ENCODE measurements around the gene NMNAT2. TPM values are rescaled to one million over a fixed set of nuclear protein-coding genes. Genes with fewer than 3 reads are reported as not detected.

The NMNAT2 gene
- total and polyA plus RNA-seq, 12 donors: 0.35 to 6.1 (median 2.9) TPM

GRCh38 chr1:183444243-183444642, 26.1 kb upstream of the NMNAT2 start:
- no peak for DNase-seq
- H3K4me3 ChIP-seq: no peak overlapping the region
- no peaks in the 10 kb centered on the region for H3K36me3 ChIP-seq (replicated peaks in 1 of 2)
- no peaks in the 10 kb centered on the region for H3K4me1 ChIP-seq (replicated peaks in 1 of 2)
- WGBS, 4 donors: 49 to 63% (median 55%) methylated on average over 3 of the region's 3 CpGs
- intact Hi-C loops (cut with DNase I): no loop called here
- H3K9me3 ChIP-seq (replicated peaks in 1 of 3): no peaks in the 10 kb centered on the region
- no peak overlapping the region for H3K27ac ChIP-seq
- no peak for TF ChIP-seq POLR2A (IDR thresholded peaks at IDR 0.05)
- TF ChIP-seq, protein P1, sequence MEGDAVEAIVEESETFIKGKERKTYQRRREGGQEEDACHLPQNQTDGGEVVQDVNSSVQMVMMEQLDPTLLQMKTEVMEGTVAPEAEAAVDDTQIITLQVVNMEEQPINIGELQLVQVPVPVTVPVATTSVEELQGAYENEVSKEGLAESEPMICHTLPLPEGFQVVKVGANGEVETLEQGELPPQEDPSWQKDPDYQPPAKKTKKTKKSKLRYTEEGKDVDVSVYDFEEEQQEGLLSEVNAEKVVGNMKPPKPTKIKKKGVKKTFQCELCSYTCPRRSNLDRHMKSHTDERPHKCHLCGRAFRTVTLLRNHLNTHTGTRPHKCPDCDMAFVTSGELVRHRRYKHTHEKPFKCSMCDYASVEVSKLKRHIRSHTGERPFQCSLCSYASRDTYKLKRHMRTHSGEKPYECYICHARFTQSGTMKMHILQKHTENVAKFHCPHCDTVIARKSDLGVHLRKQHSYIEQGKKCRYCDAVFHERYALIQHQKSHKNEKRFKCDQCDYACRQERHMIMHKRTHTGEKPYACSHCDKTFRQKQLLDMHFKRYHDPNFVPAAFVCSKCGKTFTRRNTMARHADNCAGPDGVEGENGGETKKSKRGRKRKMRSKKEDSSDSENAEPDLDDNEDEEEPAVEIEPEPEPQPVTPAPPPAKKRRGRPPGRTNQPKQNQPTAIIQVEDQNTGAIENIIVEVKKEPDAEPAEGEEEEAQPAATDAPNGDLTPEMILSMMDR (IDR thresholded peaks at IDR 0.05): no peak
- H3K27me3 ChIP-seq: no peaks in the 10 kb centered on the region

DNA sequence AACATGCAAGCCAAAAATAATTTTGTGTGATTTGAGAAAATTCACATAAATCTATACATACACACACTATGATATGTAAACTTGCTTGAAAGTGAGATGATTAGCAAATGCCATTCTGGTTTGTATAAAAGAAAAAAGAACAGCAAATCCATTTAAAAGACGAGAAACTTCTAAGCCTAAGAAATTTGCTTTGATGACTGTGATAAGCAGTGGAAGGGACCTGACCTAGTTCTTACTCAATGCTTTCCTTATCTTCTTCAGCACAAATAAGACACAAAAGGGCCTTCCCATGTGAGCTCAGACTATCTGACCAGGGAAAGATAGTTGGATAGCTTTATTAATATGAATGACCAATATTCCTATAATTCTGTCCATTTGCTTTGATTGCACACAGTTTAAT, 25.3 kb upstream of the NMNAT2 start:
- H3K9me3 ChIP-seq (replicated peaks in 1 of 3): no peaks in the 10 kb centered on the region
- 23 to 35% (median 30%) methylated on average over 1 of the region's 1 CpG for WGBS, 4 donors

GRCh38 chr1:183443011-183443410, 24.8 kb upstream of the NMNAT2 start:
- Histone ChIP-seq H3K36me3 (replicated peaks in 1 of 2) (no peaks in the 10 kb centered on the region), H3K4me3 (no peak overlapping the region), H3K27me3 (no peaks in the 10 kb centered on the region), H3K27ac (no peak overlapping the region), H3K4me1 (replicated peaks in 1 of 2) (no peaks in the 10 kb centered on the region), H3K9me3 (replicated peaks in 1 of 3) (no peaks in the 10 kb centered on the region)
- intact Hi-C loops (cut with DNase I): no loop called here
- WGBS, 4 donors: 91 to 94% (median 91%) methylated on average over 2 of the region's 2 CpGs
- TF ChIP-seq, protein P1 (IDR thresholded peaks at IDR 0.05): no peak
- TF ChIP-seq POLR2A (IDR thresholded peaks at IDR 0.05): no peak
- no peak for DNase-seq

More for the DNA sequence above, 25.3 kb upstream of the NMNAT2 start:
- intact Hi-C loops (cut with DNase I): no loop called here
- TF ChIP-seq, protein P1 (IDR thresholded peaks at IDR 0.05): no peak
- TF ChIP-seq POLR2A (IDR thresholded peaks at IDR 0.05): no peak
- no peak for DNase-seq
- H3K27me3 ChIP-seq: no peaks in the 10 kb centered on the region
- H3K27ac ChIP-seq: no peak overlapping the region
- H3K4me1 ChIP-seq (replicated peaks in 1 of 2): no peaks in the 10 kb centered on the region
- H3K4me3 ChIP-seq: no peak overlapping the region
- no peaks in the 10 kb centered on the region for H3K36me3 ChIP-seq (replicated peaks in 1 of 2)

DNA sequence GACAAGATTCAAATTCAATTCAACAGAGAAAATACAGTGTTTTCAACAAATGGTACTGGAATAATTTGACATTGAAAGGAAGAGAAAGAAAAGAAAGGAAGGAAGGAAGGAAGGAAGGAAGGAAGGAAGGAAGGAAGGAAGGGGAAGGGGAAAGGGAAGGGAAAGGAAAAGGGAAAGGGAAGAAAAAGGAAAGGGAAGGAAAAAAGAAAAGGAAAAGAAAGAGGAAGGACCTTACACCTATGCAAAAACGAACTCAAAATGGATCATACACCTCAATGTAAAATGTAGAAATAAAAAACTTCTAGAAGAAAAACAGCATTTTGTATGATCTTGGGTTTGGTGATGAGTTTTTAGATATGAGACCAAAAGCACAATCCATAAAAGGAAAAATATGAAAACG, 19.9 kb upstream of the NMNAT2 start:
- Histone ChIP-seq H3K27ac (no peak overlapping the region), H3K4me1 (replicated peaks in 1 of 2) (no peaks in the 10 kb centered on the region), H3K9me3 (replicated peaks in 1 of 3) (no peaks in the 10 kb centered on the region), H3K36me3 (replicated peaks in 1 of 2) (no peaks in the 10 kb centered on the region), H3K4me3 (no peak overlapping the region), H3K27me3 (no peaks in the 10 kb centered on the region)
- DNase-seq: no peak
- 74 to 85% (median 80%) methylated on average over 2 of the region's 2 CpGs for WGBS, 4 donors
- intact Hi-C loops (cut with DNase I): no loop called here
- TF ChIP-seq POLR2A (IDR thresholded peaks at IDR 0.05): no peak
- TF ChIP-seq, protein P1 (IDR thresholded peaks at IDR 0.05): no peak

Measured in adrenal gland (tissue), 12 donors.